Right ventricle myocardium inferior (tissue), 1 donor: ENCODE data around the gene DSCAM. TPM values are rescaled to one million over a fixed set of nuclear protein-coding genes. Genes with fewer than 3 reads are reported as not detected.

ENCODE experiments used
- ATAC-seq: fragments of 200-7000 bp; cut with Tn5 transposase; one replicate; pipeline ENCODE4 v1.9.1; 2020; ENCODE audit warnings: mild to moderate bottlenecking, moderate library complexity
- DNase-seq: peaks from one replicate; pipeline ENCODE4 v3.0.0; 2021; ENCODE audit errors: missing footprints
- intact Hi-C: fragments of 100-400 bp; cut with DNase I; formaldehyde crosslinking; loops from one replicate; pipeline ENCODE4 v1.11.0; 2022
- total RNA-seq: library from RNA; stranded (reverse); fragmentation: NEBNext Ultra II Directional; extraction: Animal tissue kit (Norgen Biotek cat#: 25700); gene quantifications from one replicate; pipeline ENCODE4 v1.2.1, GENCODE V29; 2021
- donor health status: DM: no; HTN: yes; CAD: no; lungs with severe emphysema.

Gene DSCAM
- total RNA-seq, 1 donor from 2014 or later, result not detected

GRCh38 chr21:40160911-40161310 lies 686.0 kb downstream of the DSCAM start:
- intact Hi-C loops, result no loop called here
- no peak for ATAC-seq
- DNase-seq, result no peak

GRCh38 chr21:40158366-40158765 lies 688.6 kb downstream of the DSCAM start:
- DNase-seq (no peak), ATAC-seq (no peak)
- intact Hi-C loops, result no loop called here

DNA sequence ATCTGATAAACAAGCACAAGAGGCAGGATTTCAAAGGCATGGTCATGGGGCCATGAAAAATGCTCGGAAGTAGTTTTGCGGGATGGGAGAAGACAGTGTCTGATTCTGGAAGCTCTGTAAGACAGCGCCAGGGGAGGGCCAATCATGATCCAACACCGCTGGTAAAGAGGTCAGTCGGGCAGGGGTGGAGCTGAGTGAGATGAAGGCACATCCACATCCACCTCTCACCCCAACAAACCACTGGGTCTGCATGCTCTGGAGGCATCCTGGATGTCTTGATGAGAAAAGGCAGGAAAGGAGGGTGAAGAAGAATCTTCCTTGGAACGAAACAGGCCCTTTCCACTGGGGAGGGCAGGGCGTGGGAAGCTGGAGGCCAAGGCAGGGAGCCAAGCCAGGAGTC lies 691.4 kb downstream of the DSCAM start:
- ATAC-seq (no peak), DNase-seq (no peak)
- intact Hi-C loops, result no loop called here

DNA sequence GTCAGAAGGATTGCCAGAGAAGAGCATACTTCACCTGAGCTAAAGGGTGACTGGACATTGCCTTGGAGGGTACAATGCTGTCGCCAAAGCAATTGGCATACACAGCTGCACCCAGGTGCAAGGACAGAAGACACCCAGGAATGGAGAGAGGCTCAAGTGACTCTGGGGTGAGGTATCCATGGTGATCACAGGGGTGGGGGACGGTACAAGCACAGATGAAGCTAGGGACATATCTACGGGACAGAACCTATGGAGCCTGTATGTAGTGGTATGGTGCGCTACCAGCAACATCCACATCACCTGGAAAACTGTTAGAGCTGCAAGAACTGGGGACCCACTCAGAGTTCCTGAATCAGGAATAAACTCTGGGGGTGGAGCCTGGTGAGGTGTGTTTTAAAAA lies 693.6 kb downstream of the DSCAM start:
- DNase-seq (no peak), ATAC-seq (no peak)
- intact Hi-C loops, result no loop called here

DNA sequence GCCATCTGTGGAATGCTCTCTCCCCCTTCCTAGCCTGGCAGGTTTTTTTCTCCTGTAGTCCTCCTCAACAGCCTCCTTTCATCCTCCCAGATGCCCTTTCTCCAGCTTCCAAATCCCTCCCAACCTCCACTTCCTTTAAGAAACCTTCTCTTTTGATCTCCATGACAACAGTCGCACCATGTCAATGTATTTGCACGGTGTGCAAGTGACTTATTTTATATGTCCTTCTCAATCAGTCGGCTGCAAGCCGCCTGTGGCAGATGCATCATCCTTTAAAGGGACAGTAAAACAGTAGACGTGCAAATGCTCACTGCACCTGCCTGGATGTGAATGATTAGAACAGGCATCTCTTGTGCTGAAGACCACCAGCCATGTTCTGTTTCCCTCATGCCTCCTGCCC lies 694.5 kb downstream of the DSCAM start:
- no peak for ATAC-seq
- intact Hi-C loops, result no loop called here
- no peak for DNase-seq

DNA sequence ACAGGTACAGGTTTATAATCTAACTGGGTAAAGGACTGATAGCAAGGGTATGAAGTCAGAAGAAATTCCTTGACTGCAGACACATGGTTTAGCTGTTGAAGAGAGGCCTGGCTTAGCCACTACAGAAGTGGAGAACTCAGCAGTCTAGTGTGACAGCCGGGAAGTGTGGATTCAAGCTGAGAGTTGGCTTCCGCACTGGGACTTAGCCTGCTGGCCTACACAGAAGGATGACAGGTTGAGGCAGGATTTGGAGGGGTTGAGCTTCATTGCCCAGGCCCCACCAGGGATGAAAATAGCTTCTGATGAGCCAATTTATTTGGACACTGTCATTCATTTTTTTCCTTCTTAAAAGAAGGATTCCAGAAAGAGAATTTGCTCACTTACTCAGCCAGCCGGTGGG lies 695.3 kb downstream of the DSCAM start:
- DNase-seq, result no peak
- intact Hi-C loops, result no loop called here
- no peak for ATAC-seq

GRCh38 chr21:40146216-40146837 lies 700.6 kb downstream of the DSCAM start:
- no peak for ATAC-seq
- no peak for DNase-seq
- intact Hi-C loops, result loop anchor here (5.0 kb wide), 1 partner anchor 921 kb away; no protein-coding TSS in a partner anchor

- no peak for DNase-seq
- intact Hi-C loops, result loop anchor here (1.0 to 5.0 kb wide), 2 partner anchors 242 to 698 kb away; no protein-coding TSS in a partner anchor
- ATAC-seq, result no peak
These were observed 703.0 kb downstream of the DSCAM start for GRCh38 chr21:40143822-40144525.

- DNase-seq (no peak), ATAC-seq (no peak)
These were observed 705.3 kb downstream of the DSCAM start for GRCh38 chr21:40141621-40142020.

DNA sequence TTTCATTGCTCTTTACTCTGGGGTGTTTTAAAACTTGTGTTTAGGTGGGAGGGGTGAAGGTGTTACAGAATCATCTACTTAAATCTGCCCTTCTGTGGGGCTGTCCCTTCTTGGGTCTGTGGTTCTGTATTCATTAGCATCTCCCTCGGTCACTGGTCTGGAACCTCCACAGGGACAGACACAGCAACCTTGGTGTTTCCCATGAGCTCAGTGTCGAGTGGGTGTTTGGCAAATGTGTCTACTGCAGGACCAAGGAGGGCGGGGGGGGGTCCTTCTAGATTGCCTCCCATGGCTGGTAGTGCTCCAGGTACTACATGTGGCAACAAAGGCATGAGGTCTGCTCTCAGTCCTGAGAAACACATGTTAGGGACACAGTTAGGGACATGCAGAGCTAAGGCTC lies 706.3 kb downstream of the DSCAM start:
- ATAC-seq, result no peak
- intact Hi-C loops, result loop anchor here (5.0 kb wide), 1 partner anchor 702 kb away; no protein-coding TSS in a partner anchor
- no peak for DNase-seq

More at GRCh38 chr21:40141621-40142020, 705.3 kb downstream of the DSCAM start:
- intact Hi-C loops, result loop anchor here (5.0 kb wide), 1 partner anchor 701 kb away; no protein-coding TSS in a partner anchor

GRCh38 chr21:40139636-40140035 lies 707.3 kb downstream of the DSCAM start:
- DNase-seq, result no peak
- intact Hi-C loops, result loop anchor here (5.0 kb wide), 1 partner anchor 703 kb away; no protein-coding TSS in a partner anchor
- no peak for ATAC-seq

DNA sequence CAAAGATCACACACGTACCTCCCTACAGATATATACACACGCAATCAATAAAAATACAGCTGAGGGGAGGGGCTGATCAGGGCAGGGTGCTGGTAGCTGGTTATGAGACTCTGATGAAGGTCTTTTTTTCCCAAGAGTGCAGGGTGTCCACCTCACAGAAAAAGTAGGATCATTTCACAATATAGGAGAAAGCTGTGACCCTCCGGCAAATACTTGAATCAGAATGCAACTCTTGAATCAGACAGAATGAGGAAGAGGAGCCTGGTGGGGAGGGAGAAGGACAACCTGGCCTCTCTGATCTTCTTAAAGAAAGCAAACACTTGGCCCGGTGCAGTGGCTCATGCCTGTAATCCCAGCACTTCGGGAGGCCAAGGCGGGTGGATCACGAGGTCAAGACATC lies 710.4 kb downstream of the DSCAM start:
- intact Hi-C loops, result no loop called here
- no peak for DNase-seq
- ATAC-seq, result no peak

DNA sequence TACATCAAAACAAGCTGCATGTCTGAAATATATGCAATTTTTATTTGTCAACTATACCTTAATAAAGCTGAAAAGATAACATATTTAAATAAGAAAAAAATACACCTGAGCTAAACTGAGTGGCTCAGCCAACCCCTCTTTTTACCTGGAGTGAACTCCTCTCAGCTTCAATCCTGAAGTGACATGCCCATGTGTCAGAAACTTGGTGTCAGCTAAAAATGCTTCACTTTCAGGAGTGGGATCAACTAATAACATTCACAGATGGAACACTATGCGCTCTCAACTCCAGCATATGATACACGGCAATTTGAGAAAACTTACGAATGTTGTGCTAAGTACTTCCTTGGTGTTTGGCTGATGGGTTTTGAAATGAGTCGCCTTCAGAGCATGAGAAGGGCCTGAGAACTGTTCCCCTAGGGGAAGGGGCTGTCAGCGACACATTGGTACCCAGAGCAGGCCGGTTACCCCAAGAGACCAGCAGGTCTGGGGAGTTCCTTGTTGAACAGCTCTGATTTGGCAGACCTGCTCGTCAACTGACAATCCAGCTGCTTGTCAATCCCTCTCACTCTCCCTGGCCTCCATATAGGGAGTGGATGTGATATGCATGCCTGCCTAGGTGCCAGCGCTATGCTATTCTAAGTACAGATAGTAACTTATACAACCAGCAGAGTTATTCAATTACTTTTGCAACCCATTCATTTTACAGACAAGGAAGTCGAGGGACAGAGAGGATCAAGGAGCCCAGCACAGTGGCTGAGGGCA lies 712.0 kb downstream of the DSCAM start:
- DNase-seq, result no peak
- peak; percentile 42 for ATAC-seq
- intact Hi-C loops, result no loop called here

- ATAC-seq (no peak), DNase-seq (no peak)
- intact Hi-C loops, result no loop called here
These were observed 716.5 kb downstream of the DSCAM start for GRCh38 chr21:40130476-40130875.

DNA sequence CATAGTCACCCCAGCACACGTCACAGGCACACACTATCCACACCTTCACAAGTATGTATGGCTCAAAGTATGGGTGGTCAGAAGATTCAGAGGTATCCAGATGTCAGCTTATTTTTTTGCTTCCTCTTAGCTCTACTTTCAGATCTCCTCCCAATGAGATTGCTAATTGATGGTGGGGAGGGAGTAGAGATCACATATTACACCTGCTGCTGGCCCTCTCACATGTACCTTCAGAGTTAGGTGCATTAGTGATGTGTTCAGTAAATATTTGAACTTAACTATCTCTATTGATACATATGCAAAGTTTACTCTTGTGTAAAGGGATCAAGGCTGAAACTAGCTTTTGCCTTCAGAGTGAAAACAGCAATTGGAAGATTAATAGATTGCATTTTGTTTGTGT lies 717.1 kb downstream of the DSCAM start:
- DNase-seq (no peak), ATAC-seq (no peak)
- intact Hi-C loops, result no loop called here

GRCh38 chr21:40128891-40129290 lies 718.1 kb downstream of the DSCAM start:
- intact Hi-C loops, result no loop called here
- ATAC-seq (no peak), DNase-seq (no peak)

DNA sequence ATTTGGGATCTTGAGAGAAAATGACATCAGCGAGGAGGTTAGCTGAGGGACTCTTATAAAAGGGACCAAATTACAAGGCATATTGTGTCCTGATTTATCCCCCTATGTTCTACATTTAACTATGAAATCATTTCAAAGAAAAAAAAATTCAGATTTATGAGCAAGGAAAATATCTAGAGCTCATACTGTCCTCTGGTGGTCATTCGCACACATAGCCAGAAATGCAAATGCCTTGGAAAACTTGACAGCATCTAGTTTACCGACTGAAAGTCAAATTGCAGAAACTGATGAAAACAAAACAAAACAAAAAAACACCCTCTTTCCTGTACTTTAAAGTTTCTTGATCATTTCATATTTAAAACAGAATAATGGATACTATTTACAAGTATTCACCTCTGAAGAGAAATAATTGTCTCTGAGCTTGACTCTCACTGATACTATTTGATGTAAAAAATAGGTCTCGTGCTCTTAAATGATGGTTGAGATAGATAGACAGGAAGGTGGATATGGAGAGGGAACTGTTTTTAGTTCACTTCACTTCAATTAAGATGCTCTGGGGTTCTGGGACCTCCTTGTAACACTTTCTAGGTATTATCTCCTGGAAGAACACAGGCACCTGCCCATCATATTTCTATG lies 725.9 kb downstream of the DSCAM start:
- ATAC-seq (no peak), DNase-seq (no peak)
- intact Hi-C loops, result loop anchor here (2.0 kb wide), 2 partner anchors 78 to 254 kb away; partner anchors contain the start of gene PCP4

DNA sequence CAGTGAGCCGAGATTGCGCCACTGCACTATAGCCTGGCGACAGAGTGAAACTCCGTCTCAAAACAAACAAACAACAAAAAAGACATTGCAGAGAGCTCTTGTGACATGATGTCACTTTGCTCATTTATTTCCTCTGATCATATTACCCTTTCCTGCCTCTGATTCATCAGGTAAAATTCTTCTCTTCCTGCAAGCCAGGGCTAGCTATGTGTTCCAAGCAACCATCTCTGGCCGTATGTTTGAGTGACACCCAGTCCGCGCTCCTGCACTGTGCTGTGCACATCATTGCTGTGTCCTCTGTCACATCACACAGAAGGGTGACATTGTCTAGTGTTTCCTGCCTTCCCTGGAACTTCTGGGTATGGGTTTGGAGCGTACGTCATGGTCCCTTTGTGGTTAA lies 728.4 kb downstream of the DSCAM start:
- ATAC-seq, result no peak
- no peak for DNase-seq
- intact Hi-C loops, result no loop called here

DNA sequence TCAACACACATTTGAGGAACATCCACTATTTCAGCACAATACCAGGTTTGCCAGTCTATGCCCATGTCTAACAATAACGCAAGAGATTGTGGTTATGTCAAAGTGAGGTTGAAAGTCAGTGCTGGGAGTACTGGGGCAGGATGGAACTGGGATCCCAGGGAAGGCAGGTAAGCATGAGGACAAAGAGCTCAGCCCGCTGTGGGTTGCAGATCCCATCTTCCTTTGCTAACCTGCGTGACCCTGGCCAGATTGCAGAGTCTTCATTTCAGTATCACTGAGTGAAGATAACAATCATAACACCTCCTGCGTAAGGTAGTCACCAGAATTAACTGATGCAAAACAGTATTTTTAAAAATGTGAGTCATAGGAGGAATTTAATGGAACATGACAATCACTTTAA lies 729.7 kb downstream of the DSCAM start:
- ATAC-seq (no peak), DNase-seq (no peak)
- intact Hi-C loops, result no loop called here
